SK-N-SH (cell line): ENCODE results near the gene PRKN. TPM values are rescaled to one million over a fixed set of nuclear protein-coding genes. Genes with fewer than 3 reads are reported as not detected.

Experiments used
- CTCF ChIA-PET: fragments of 300-600, 350-600 bp; formaldehyde crosslinking; extraction: SDS; loops from one replicate; lab custom pipeline; 2021; lab: Yijun Ruan, JAX
- POLR2A ChIA-PET: fragments of 350-600 bp; sonication (Branson Sonifier 250); formaldehyde crosslinking; extraction: SDS; loops from one replicate; lab custom pipeline; 2020; ENCODE audit warnings: antibody characterized with exemption, inconsistent platforms; lab: Yijun Ruan, JAX
- DNase-seq: peaks from one replicate; pipeline ENCODE4 v3.0.0; 2012
- H2AFZ ChIP-seq: fragments of 200-600 bp; sonication (generic); 2 replicates; pipeline ENCODE4 v1.8.1; 2016; ENCODE audit warnings: antibody characterized with exemption, mild to moderate bottlenecking, low read depth
- H3F3A ChIP-seq: fragments of 200-600 bp; sonication (generic); replicated peaks from 2 replicates; pipeline ENCODE3; 2016; ENCODE audit warnings: antibody characterized with exemption, mild to moderate bottlenecking; ENCODE audit not compliant: insufficient read depth
- H3K27ac ChIP-seq, 2 experiments: fragments of 200-500 bp in 1 of 2; fragments of 200-600 bp in 1 of 2; sonication (Bioruptor generic) in 1 of 2; sonication (generic), shearing (Covaris generic) in 1 of 2; 2 replicates each; pipeline versions ENCODE4 v1.5.1 to v1.6.1; 2014 to 2016; ENCODE audit warnings: low read depth in 2 of 2, inconsistent platforms in 1 of 2, low read length in 1 of 2, mild to moderate bottlenecking in 1 of 2, mixed read lengths in 1 of 2
- H3K27me3 ChIP-seq: fragments of 200-600 bp; sonication (generic), shearing (Covaris generic); 2 replicates; pipeline ENCODE4 v1.6.1; 2016; ENCODE audit warnings: mixed run types; ENCODE audit not compliant: insufficient read depth
- H3K36me3 ChIP-seq, 2 experiments: fragments of 200-500 bp in 1 of 2; fragments of 200-600 bp in 1 of 2; sonication (Bioruptor generic) in 1 of 2; sonication (generic) in 1 of 2; replicated peaks in 1 of 2; 2 replicates each; pipeline versions ENCODE3 to v1.5.1; 2014 to 2016; ENCODE audit warnings: low read length in 1 of 2, mild to moderate bottlenecking in 1 of 2; ENCODE audit not compliant: insufficient read depth in 2 of 2, control insufficient read depth in 1 of 2
- H3K4me1 ChIP-seq, 2 experiments: fragments of 200-500 bp in 1 of 2; fragments of 200-600 bp in 1 of 2; sonication (Bioruptor generic) in 1 of 2; sonication (generic), shearing (Covaris generic) in 1 of 2; 2 replicates each; pipeline versions ENCODE4 v1.5.1 to v1.6.1; 2014 to 2016; ENCODE audit warnings: low read depth in 1 of 2, low read length in 1 of 2, mixed run types in 1 of 2; ENCODE audit not compliant: insufficient read depth in 2 of 2, control insufficient read depth in 1 of 2
- H3K4me2 ChIP-seq: fragments of 200-600 bp; sonication (generic), shearing (Covaris generic); 2 replicates; pipeline ENCODE4 v1.6.1; 2017; ENCODE audit warnings: mixed run types
- H3K4me3 ChIP-seq, 2 experiments: fragments of 200-500 bp in 1 of 2; fragments of 200-600 bp in 1 of 2; sonication (Bioruptor generic) in 1 of 2; sonication (generic), shearing (Covaris generic) in 1 of 2; 2 replicates each; pipeline versions ENCODE4 v1.5.1 to v1.8.1; 2014 to 2016; ENCODE audit warnings: low read depth in 2 of 2, inconsistent platforms in 1 of 2, low read length in 1 of 2, mild to moderate bottlenecking in 1 of 2, mixed read lengths in 1 of 2, moderate library complexity in 1 of 2
- H3K79me2 ChIP-seq: fragments of 200-600 bp; sonication (generic); 2 replicates; pipeline ENCODE4 v1.8.1; 2017; ENCODE audit warnings: mild to moderate bottlenecking; ENCODE audit not compliant: insufficient read depth
- H3K9ac ChIP-seq: fragments of 200-600 bp; sonication (generic); 2 replicates; pipeline ENCODE4 v1.6.1; 2017; ENCODE audit warnings: mixed run types
- H3K9me2 ChIP-seq: fragments of 200-600 bp; sonication (generic); 2 replicates; pipeline ENCODE4 v1.6.1; 2017; ENCODE audit warnings: mixed run types
- H3K9me3 ChIP-seq: fragments of 200-600 bp; sonication (generic); 2 replicates; pipeline ENCODE4 v1.6.1; 2017; ENCODE audit warnings: mixed run types, mild to moderate bottlenecking, moderate library complexity
- H4K20me1 ChIP-seq: fragments of 200-600 bp; sonication (generic); 2 replicates; pipeline ENCODE4 v1.6.1; 2017; ENCODE audit warnings: mild to moderate bottlenecking, mixed run types; ENCODE audit not compliant: insufficient read depth
- CTCF ChIP-seq: fragments of 200-600 bp; sonication (generic); IDR thresholded peaks from 2 replicates; pipeline ENCODE4 v1.6.1; 2017; ENCODE audit warnings: antibody characterized with exemption, mild to moderate bottlenecking, moderate library complexity
- EP300 ChIP-seq, 2 experiments: IDR thresholded peaks; 2 replicates each; pipeline versions ENCODE4 v1.4.0 to v1.6.1; 2012; ENCODE audit warnings: borderline replicate concordance in 1 of 2, low read depth in 1 of 2, low read length in 1 of 2
- FOSL2 ChIP-seq: IDR thresholded peaks from 2 replicates; pipeline ENCODE4 v1.4.0; 2012; ENCODE audit warnings: low read depth, mild to moderate bottlenecking, moderate library complexity, borderline replicate concordance
- FOXJ3 ChIP-seq: sonication (generic); formaldehyde crosslinking; IDR thresholded peaks from 2 replicates; pipeline ENCODE4 v1.5.1; 2020; ENCODE audit warnings: mild to moderate bottlenecking, missing genetic modification reagents
- FOXM1 ChIP-seq: IDR thresholded peaks from 2 replicates; pipeline ENCODE4 v1.4.0; 2012; ENCODE audit warnings: low read depth, mild to moderate bottlenecking
- GATA2 ChIP-seq: sonication (generic); formaldehyde crosslinking; IDR thresholded peaks from 2 replicates; pipeline ENCODE4 v1.5.0; 2020; ENCODE audit warnings: mild to moderate bottlenecking, missing genetic modification reagents
- IRF3 ChIP-seq: fragments of 150-350 bp; IDR thresholded peaks from 2 replicates; pipeline ENCODE4 v1.6.1; 2016; ENCODE audit warnings: mild to moderate bottlenecking, low read depth, low read length
- JUND ChIP-seq: IDR thresholded peaks from 2 replicates; pipeline ENCODE4 v1.4.0; 2012
- MXI1 ChIP-seq: IDR thresholded peaks from 2 replicates; pipeline ENCODE4 v1.6.1; 2012; ENCODE audit warnings: mild to moderate bottlenecking, low read depth, low read length, improper control_type of control experiment
- NFIC ChIP-seq: IDR thresholded peaks from 2 replicates; pipeline ENCODE4 v1.4.0; 2012; ENCODE audit warnings: borderline replicate concordance
- NRF1 ChIP-seq: IDR thresholded peaks from 2 replicates; pipeline ENCODE4 v1.6.1; 2012; ENCODE audit warnings: low read depth, mild to moderate bottlenecking, low read length
- PBX3 ChIP-seq: IDR thresholded peaks from 2 replicates; pipeline ENCODE4; 2012
- SMC3 ChIP-seq: IDR thresholded peaks from 2 replicates; pipeline ENCODE4 v1.6.1; 2012; ENCODE audit warnings: low read depth, low read length, improper control_type of control experiment
- TCF12 ChIP-seq: IDR thresholded peaks from 2 replicates; pipeline ENCODE4 v1.4.0; 2012
- ZBTB33 ChIP-seq: IDR thresholded peaks from 2 replicates; pipeline ENCODE4 v1.4.0; 2012; ENCODE audit warnings: low read depth, borderline replicate concordance
- WGBS: methylation state at CpG from one replicate; pipeline ENCODE4 v1.1.6; 2017; ENCODE audit warnings: low lambda C conversion rate; 5-methylcytosine and 5-hydroxymethylcytosine counted together
- polyA plus RNA-seq, 3 experiments: library from polyadenylated mRNA; depleted of rRNA; stranded (reverse); fragments of >200 nt; gene quantifications; 2 replicates each; pipeline ENCODE4 v1.2.3, GENCODE V29; 2012

PRKN gene
- polyA plus RNA-seq, 1 of the 3 experiments (the other 2 are of a cell fraction), result 0.76 TPM

GRCh38 chr6:162363757-162364156 is 363.8 kb downstream of the PRKN start:
- POLR2A ChIA-PET, result no interaction called here
- CTCF ChIA-PET, result no interaction called here
- DNase-seq, result no peak

More at GRCh38 chr6:162363757-162364156, 363.8 kb downstream of the PRKN start:
- H3K4me1 ChIP-seq, result no peaks in the 10 kb centered on the region; a peak in 1 of 4 replicates
- H3F3A ChIP-seq, result no peaks in the 10 kb centered on the region
- WGBS, result 60% methylated on average over 4 of the region's 4 CpGs
- H3K36me3 ChIP-seq, result no peaks in the 10 kb centered on the region
- no peaks in the 10 kb centered on the region for H3K79me2 ChIP-seq
- H2AFZ ChIP-seq, result no peak overlapping the region
- H3K27ac ChIP-seq, result no peak overlapping the region
- no peaks in the 10 kb centered on the region for H3K9me3 ChIP-seq
- H3K9ac ChIP-seq, result no peak overlapping the region
- no peak overlapping the region for H3K4me2 ChIP-seq
- no peaks in the 10 kb centered on the region for H4K20me1 ChIP-seq
- no peak overlapping the region for H3K4me3 ChIP-seq
- no peaks in the 10 kb centered on the region for H3K9me2 ChIP-seq
- TF ChIP-seq PBX3 (no peak), FOXM1 (no peak), FOSL2 (no peak), IRF3 (no peak), GATA2 (CRISPR knock-in tag) (no peak), NRF1 (no peak), TCF12 (no peak), ZBTB33 (no peak), MXI1 (no peak), JUND (no peak), CTCF (no peak), NFIC (no peak), FOXJ3 (CRISPR knock-in tag) (no peak), EP300 (IDR thresholded peaks at IDR 0.05; ENCODE audit: borderline replicate concordance in 1 of 2, low read depth in 1 of 2, low read length in 1 of 2) (no peak), SMC3 (no peak)
- H3K27me3 ChIP-seq, result no peaks in the 10 kb centered on the region
